GM21528 (cell line): Measurements from ENCODE around the gene EPS8L1.
"Not testable (repeated sequence)": the region's sequence is repeated elsewhere in the genome, so short reads cannot be mapped to it uniquely, and the experiment has no call there.

Experiments used
- ATAC-seq: cut with Tn5 transposase; IDR thresholded peaks from one replicate; pipeline ENCODE4 v1.9.1; 2021; ENCODE audit warnings: mild to moderate bottlenecking, moderate library complexity; ENCODE audit not compliant: unreplicated experiment, low FRiP score

The EPS8L1 gene

GRCh38 chr19:55075371-55075998 is at the start of gene EPS8L1:
Gene EPS8L1 (plus strand): TSS chr19:55075869. CDS start chr19:55076445, 576 bp downstream.
- no peak for ATAC-seq

GRCh38 chr19:55027140-55027471 is 48.6 kb upstream of the EPS8L1 start:
- ATAC-seq: not testable (repeated sequence)

- no peak for ATAC-seq
Observed at GRCh38 chr19:55027472-55028337, 48.0 kb upstream of the EPS8L1 start.

GRCh38 chr19:55028757-55029156 is 46.9 kb upstream of the EPS8L1 start:
- no peak for ATAC-seq

- no peak for ATAC-seq
Observed at GRCh38 chr19:55031178-55031577, 44.5 kb upstream of the EPS8L1 start.

- no peak for ATAC-seq
Observed at GRCh38 chr19:55032170-55032800, 43.4 kb upstream of the EPS8L1 start.

- not testable (repeated sequence) for ATAC-seq
Observed at GRCh38 chr19:55032976-55033643, 42.6 kb upstream of the EPS8L1 start.

GRCh38 chr19:55034751-55035150 is 40.9 kb upstream of the EPS8L1 start:
- ATAC-seq: no peak

- ATAC-seq: no peak
Observed at GRCh38 chr19:55036058-55036457, 39.6 kb upstream of the EPS8L1 start.

GRCh38 chr19:55037603-55038002 is 38.1 kb upstream of the EPS8L1 start:
- not testable (repeated sequence) for ATAC-seq

- not testable (repeated sequence) for ATAC-seq
Observed at GRCh38 chr19:55040654-55041053, 35.0 kb upstream of the EPS8L1 start.

- no peak for ATAC-seq
Observed at GRCh38 chr19:55041244-55041626, 34.4 kb upstream of the EPS8L1 start.

GRCh38 chr19:55041627-55042343 is 33.9 kb upstream of the EPS8L1 start:
- ATAC-seq: no peak

- no peak for ATAC-seq
Observed at GRCh38 chr19:55042344-55042678, 33.4 kb upstream of the EPS8L1 start.

- ATAC-seq: no peak
Observed at GRCh38 chr19:55042688-55043087, 33.0 kb upstream of the EPS8L1 start.

GRCh38 chr19:55044286-55044685 is 31.4 kb upstream of the EPS8L1 start:
- no peak for ATAC-seq

GRCh38 chr19:55044771-55045716 is 30.6 kb upstream of the EPS8L1 start:
- no peak for ATAC-seq

GRCh38 chr19:55046975-55047622 is 28.6 kb upstream of the EPS8L1 start:
- ATAC-seq: no peak

GRCh38 chr19:55047951-55048350 is 27.7 kb upstream of the EPS8L1 start:
- no peak for ATAC-seq
